GM12891 (cell line): ENCODE data around the gene RNF144A.

Experiments
- DNase-seq: peaks from one replicate; pipeline ENCODE4 v3.0.0; 2011; ENCODE audit warnings: low spot score; ENCODE audit not compliant: insufficient read length
- FAIRE-seq: peaks from 2 replicates; lab custom pipeline; 2011; peaks lifted over from hg19 to GRCh38; lab: Jason Lieb, UNC
- PAX5 ChIP-seq: IDR thresholded peaks from 2 replicates; pipeline ENCODE4 v1.6.1; 2011; ENCODE audit warnings: low read length, moderate library complexity, mild to moderate bottlenecking; ENCODE audit not compliant: insufficient read depth, severe bottlenecking
- POLR2A ChIP-seq: IDR thresholded peaks from 2 replicates; pipeline ENCODE4 v1.6.1; 2011; ENCODE audit warnings: low read depth, low read length, control low read depth
- POLR2AphosphoS5 ChIP-seq: IDR thresholded peaks from 2 replicates; pipeline ENCODE4 v1.6.1; 2011; ENCODE audit warnings: low read depth, low read length, control low read depth
- POU2F2 ChIP-seq: IDR thresholded peaks from 2 replicates; pipeline ENCODE4 v1.6.1; 2011; ENCODE audit warnings: low read depth, mild to moderate bottlenecking, control low read depth, low read length, moderate library complexity
- SPI1 ChIP-seq: IDR thresholded peaks from 2 replicates; pipeline ENCODE4 v1.6.1; 2011; ENCODE audit warnings: low read depth, low read length, control low read depth
- TAF1 ChIP-seq: IDR thresholded peaks from 2 replicates; pipeline ENCODE4 v1.6.1; 2011; ENCODE audit warnings: low read depth, low read length, control low read depth

RNF144A gene

GRCh38 chr2:6917761-6918421, 679 bp downstream of the RNF144A start:
- DNase-seq, result no peak
- no peak for TF ChIP-seq TAF1
- no peak for TF ChIP-seq POU2F2
- TF ChIP-seq PAX5, result no peak
- no peak for TF ChIP-seq SPI1
- TF ChIP-seq POLR2A, result no peak
- no peak for TF ChIP-seq POLR2AphosphoS5
- no peak for FAIRE-seq

GRCh38 chr2:6919901-6920742, 2.9 kb downstream of the RNF144A start:
- DNase-seq, result no peak
- TF ChIP-seq POU2F2 (no peak), POLR2A (no peak), SPI1 (no peak), POLR2AphosphoS5 (no peak), PAX5 (no peak), TAF1 (no peak)
- no peak for FAIRE-seq

DNA sequence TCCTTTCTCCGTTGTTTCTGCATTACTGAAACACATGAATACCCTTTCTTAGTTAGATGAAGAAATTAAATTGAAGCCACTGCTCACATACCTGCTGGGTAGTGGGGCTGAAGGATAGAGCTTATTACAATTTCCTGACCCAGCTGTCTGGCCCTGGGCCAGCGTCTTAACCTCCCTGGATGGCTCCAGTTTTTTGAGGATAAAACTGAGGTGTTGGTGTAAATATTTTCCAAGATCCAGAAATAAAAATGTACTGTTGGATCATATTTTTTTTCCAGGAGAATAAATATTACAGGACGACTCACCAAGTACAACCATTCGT, 3.5 kb downstream of the RNF144A start:
- FAIRE-seq (no peak), DNase-seq (no peak)
- TF ChIP-seq POLR2AphosphoS5 (no peak), PAX5 (no peak), POU2F2 (no peak), TAF1 (no peak), POLR2A (no peak), SPI1 (no peak)

DNA sequence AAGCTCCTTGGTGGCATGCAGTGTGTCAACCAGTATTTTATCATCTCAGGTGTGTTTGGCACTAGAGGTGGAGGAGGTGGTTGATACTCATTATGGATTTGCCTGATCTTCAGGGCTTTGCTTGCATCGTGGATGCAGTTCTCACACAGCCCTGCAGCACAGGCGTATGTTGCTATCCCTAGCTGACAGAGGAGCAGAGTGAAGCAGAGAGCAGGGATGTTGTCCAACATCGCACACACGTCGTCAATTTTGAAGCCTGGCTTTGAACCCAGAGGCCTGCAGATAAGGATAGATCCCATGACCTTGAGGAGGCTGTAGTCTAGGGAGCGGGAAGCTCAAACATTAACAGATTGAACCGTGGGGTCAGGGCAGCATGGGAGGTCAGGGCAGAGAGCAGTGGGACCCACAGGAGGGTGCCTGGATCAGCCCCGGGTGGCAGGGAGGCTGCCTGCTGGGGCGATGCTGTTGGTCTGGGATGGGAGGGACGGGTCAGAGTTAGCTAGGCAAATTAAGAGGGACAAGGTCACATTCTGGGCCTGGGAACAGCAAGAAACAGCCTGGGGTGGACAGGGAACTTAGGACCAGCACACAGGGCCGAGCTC, 4.2 kb downstream of the RNF144A start:
- TF ChIP-seq SPI1, result no peak
- no peak for TF ChIP-seq POLR2AphosphoS5
- no peak for TF ChIP-seq TAF1
- TF ChIP-seq POU2F2, result no peak
- TF ChIP-seq POLR2A, result no peak
- TF ChIP-seq PAX5, result no peak
- no peak for FAIRE-seq
- DNase-seq, result no peak

DNA sequence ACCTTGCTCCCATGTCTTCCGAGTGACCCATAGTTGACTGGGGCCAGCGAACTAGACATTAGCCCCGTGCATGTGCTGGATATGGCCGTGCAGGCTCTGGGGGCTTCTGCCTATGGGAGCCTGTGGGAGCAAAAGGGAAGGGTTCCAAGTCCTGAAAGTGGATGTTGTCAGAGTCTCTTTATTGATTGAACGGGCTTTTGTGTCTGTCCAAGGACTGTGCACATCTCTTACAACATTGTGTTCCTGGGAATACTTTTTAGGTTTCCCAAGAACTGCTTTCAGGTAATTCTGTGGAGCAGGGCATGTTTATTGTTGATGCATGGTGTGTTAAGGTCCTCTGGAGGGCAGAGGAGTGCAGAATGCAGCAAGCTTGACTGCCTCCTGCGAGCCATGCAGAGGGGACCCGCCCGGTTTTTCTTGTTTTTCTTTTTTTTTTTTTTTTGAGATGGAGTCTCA, 5.0 kb downstream of the RNF144A start:
- no peak for FAIRE-seq
- no peak for DNase-seq
- TF ChIP-seq SPI1 (no peak), PAX5 (peak; percentile 38), POLR2AphosphoS5 (no peak), TAF1 (no peak)

- no peak for DNase-seq
- TF ChIP-seq TAF1, result no peak
- TF ChIP-seq POU2F2, result no peak
- TF ChIP-seq SPI1, result no peak
- no peak for TF ChIP-seq POLR2A
- TF ChIP-seq PAX5, result no peak
- TF ChIP-seq POLR2AphosphoS5, result no peak
- FAIRE-seq, result no peak
These were observed 6.1 kb downstream of the RNF144A start for GRCh38 chr2:6923319-6923718.

- DNase-seq, result no peak
- FAIRE-seq, result peak; percentile 23
- TF ChIP-seq POU2F2 (no peak), TAF1 (no peak), POLR2AphosphoS5 (no peak), POLR2A (no peak), PAX5 (no peak), SPI1 (no peak)
These were observed 7.1 kb downstream of the RNF144A start for GRCh38 chr2:6924101-6924923.

- TF ChIP-seq POU2F2, result no peak
- no peak for TF ChIP-seq TAF1
- TF ChIP-seq SPI1, result no peak
- TF ChIP-seq POLR2AphosphoS5, result no peak
- TF ChIP-seq POLR2A, result no peak
- no peak for TF ChIP-seq PAX5
- DNase-seq (no peak), FAIRE-seq (no peak)
These were observed 7.8 kb downstream of the RNF144A start for GRCh38 chr2:6924924-6925409.

DNA sequence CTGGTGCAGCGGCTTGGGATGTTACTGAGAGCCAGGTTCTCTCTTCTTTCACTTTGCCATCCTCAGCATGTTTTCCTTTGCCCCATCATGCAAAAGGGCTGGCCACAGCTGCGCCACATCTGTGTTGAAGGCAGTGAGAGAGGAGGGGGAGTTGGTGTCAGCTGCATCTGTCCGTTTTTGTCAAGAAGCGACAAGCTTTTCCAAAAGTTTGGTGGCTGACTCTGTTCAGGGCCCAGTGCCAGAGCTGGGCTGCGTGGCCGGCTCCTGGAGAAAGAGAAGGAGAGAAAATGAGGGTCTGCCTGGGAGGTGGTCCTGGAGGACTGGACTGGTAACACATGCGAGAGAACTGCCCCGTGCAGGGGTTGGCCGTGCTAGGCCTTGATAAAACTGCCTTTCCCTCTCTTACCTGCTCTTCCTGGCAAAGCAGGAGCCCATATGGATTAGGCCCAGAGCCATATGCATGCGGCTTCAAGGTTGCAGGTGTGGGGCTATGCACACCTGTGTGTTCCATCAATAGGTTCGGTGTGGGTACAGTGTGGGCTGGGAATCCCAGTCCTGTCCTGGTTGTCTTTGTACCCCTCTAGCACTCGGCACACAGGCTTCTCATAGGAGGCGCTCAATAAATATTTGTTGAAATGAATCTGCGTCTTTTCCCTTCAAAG, 9.0 kb downstream of the RNF144A start:
- TF ChIP-seq POLR2A, result no peak
- no peak for TF ChIP-seq SPI1
- no peak for TF ChIP-seq POU2F2
- no peak for TF ChIP-seq TAF1
- TF ChIP-seq PAX5, result no peak
- no peak for TF ChIP-seq POLR2AphosphoS5
- FAIRE-seq (no peak), DNase-seq (no peak)
